ENCODE measurements around the gene ARHGEF37. TPM values are rescaled to one million over a fixed set of nuclear protein-coding genes. Genes with fewer than 3 reads are reported as not detected.

The ARHGEF37 gene
- total and polyA plus RNA-seq, 4 donors = 2.2 to 9.1 (median 3.7) TPM

DNA sequence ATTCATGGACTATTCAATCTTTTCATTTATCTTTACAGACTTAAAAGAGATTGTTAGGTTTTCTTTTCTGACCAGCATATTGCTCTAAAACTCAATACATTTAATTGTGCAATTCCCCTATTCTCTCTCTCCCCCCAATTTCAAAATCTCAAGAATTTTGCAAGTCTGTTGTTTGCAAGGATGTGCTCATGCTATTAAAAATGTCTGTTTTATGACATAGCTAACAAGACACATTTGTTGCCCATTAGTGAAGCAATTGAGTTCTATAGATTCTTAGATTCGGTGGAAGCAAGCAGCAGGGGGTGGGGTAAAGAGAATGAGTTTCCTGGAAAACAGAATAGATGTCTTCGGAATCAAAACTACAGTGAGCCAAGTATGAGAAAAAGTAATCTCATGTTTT, 21.6 kb upstream of the ARHGEF37 start:
- 44 to 64% methylated on average over 2 of the region's 2 CpGs for WGBS, 2 donors
- Histone ChIP-seq H3K4me1 (ENCODE audit: control insufficient read depth in 5 of 5, insufficient read depth in 5 of 5, low read length in 5 of 5) (peaks cover 3 to 32% (median 19%) of the 10 kb centered on the region in 5 donors), H3K36me3 (ENCODE audit: control insufficient read depth in 4 of 4, insufficient read depth in 4 of 4, low read length in 4 of 4) (no peaks in the 10 kb centered on the region), H3K9me3 (ENCODE audit: control insufficient read depth in 4 of 4, insufficient read depth in 3 of 4, low read length in 3 of 4) (no peaks in the 10 kb centered on the region), H3K9ac (ENCODE audit: insufficient read depth in 1 of 2, low read length in 2 of 2) (peak overlapping the region in 1 of 2 donors; percentile 49), H3K4me3 (no peak overlapping the region), H3K27ac (ENCODE audit: low read depth in 1 of 2, low read length in 1 of 2) (no peak overlapping the region), H3K27me3 (ENCODE audit: control insufficient read depth in 3 of 3, insufficient read depth in 3 of 3, low read length in 2 of 3) (no peaks in the 10 kb centered on the region)
- TF ChIP-seq CTCF (IDR thresholded peaks at IDR 0.05; ENCODE audit: control extremely low read depth, extremely low read depth) = no peak
- no peak for ATAC-seq (ENCODE audit: insufficient read depth, low FRiP score)
- DNase-seq = peak in 2 of 3 donors; percentile 81 to 87

- Histone ChIP-seq H3K27me3 (ENCODE audit: control insufficient read depth in 3 of 3, insufficient read depth in 3 of 3, low read length in 2 of 3) (no peaks in the 10 kb centered on the region), H3K36me3 (ENCODE audit: control insufficient read depth in 4 of 4, insufficient read depth in 4 of 4, low read length in 4 of 4) (no peaks in the 10 kb centered on the region), H3K9ac (ENCODE audit: insufficient read depth in 1 of 2, low read length in 2 of 2) (peak overlapping the region in 1 of 2 donors; percentile 75), H3K4me1 (ENCODE audit: control insufficient read depth in 5 of 5, insufficient read depth in 5 of 5, low read length in 5 of 5) (peaks cover 3 to 32% (median 19%) of the 10 kb centered on the region in 5 donors), H3K9me3 (ENCODE audit: control insufficient read depth in 4 of 4, insufficient read depth in 3 of 4, low read length in 3 of 4) (no peaks in the 10 kb centered on the region), H3K4me3 (no peak overlapping the region), H3K27ac (ENCODE audit: low read depth in 1 of 2, low read length in 1 of 2) (peak overlapping the region; percentile 79 to 92)
- peak in 2 of 3 donors; percentile 83 to 89 for DNase-seq
- WGBS, 2 donors = 46 to 65% methylated on average over 2 of the region's 2 CpGs
- ATAC-seq (ENCODE audit: insufficient read depth, low FRiP score) = peak; percentile 87
- TF ChIP-seq CTCF (IDR thresholded peaks at IDR 0.05; ENCODE audit: control extremely low read depth, extremely low read depth) = no peak
Measured at GRCh38 chr5:149561848-149562247, 19.4 kb upstream of the ARHGEF37 start.

- Histone ChIP-seq H3K9me3 (ENCODE audit: control insufficient read depth in 4 of 4, insufficient read depth in 3 of 4, low read length in 3 of 4) (no peaks in the 10 kb centered on the region), H3K4me3 (no peak overlapping the region), H3K4me1 (ENCODE audit: control insufficient read depth in 5 of 5, insufficient read depth in 5 of 5, low read length in 5 of 5) (peaks cover 3 to 32% (median 19%) of the 10 kb centered on the region in 5 donors), H3K36me3 (ENCODE audit: control insufficient read depth in 4 of 4, insufficient read depth in 4 of 4, low read length in 4 of 4) (no peaks in the 10 kb centered on the region), H3K9ac (ENCODE audit: insufficient read depth in 1 of 2, low read length in 2 of 2) (peak overlapping the region in 1 of 2 donors; percentile 50), H3K27ac (ENCODE audit: low read depth in 1 of 2, low read length in 1 of 2) (peak overlapping the region in 1 of 2 donors; percentile 92), H3K27me3 (ENCODE audit: control insufficient read depth in 3 of 3, insufficient read depth in 3 of 3, low read length in 2 of 3) (no peaks in the 10 kb centered on the region)
- no peak for DNase-seq
- 63 to 74% methylated on average over 2 of the region's 2 CpGs for WGBS, 2 donors
- ATAC-seq (ENCODE audit: insufficient read depth, low FRiP score) = no peak
- TF ChIP-seq CTCF (IDR thresholded peaks at IDR 0.05; ENCODE audit: control extremely low read depth, extremely low read depth) = no peak
Measured at GRCh38 chr5:149563466-149563865, 17.8 kb upstream of the ARHGEF37 start.
